ENCODE data around the gene P2RX6.

P2RX6 gene

DNA sequence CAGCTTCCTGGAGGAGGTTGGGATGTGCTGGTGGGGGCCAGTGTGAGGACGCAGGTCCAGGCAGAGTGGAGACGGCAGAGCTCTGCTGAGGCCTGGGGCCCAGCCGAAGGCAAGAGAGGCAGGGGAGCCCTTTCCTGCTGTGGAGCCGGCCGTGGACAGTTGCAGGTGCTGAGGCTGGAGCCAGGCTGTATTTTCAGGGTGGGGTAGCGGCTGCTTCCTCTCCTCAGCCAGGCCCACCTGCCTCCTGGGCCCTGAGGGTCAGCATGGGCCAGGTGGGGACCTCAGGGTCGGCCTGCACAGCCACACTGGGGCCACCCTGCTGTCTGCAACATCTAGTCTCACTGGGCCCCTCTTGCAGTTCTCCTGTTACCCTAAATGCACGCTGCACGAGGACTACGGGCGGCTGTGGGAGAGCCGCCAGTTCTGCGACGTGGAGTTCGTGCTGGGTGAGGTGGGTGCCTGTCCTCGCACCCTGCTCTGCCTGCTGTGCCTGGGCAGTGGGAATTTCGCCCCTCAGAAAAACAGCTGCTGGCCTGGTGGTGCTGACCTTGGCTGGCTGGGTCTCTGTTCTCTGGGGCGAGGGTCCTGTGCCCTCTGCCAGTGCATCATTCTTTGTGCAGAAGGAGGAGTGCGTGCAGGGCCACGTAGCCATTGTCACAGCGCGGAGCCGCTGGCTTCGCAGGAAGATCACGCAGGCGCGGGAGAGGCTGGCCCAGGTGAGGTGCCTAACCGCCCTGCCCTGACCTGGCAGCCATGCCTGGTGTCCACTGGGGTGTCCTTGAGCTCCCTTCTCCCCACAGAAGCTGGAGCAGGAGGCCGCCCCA is 21.4 kb upstream of the P2RX6 start:
- no peak overlapping the region for H3K4me3 Mint-ChIP-seq
- no peaks in the 10 kb centered on the region for H3K4me1 Mint-ChIP-seq
- no peaks in the 10 kb centered on the region for H3K27me3 Mint-ChIP-seq
- no peak for DNase-seq (ENCODE audit: low spot score in 2 of 2)
- no peaks in the 10 kb centered on the region for H3K9me3 Mint-ChIP-seq
- H3K36me3 Mint-ChIP-seq (ENCODE audit: insufficient read depth), result peaks cover 14% of the 10 kb centered on the region
- H3K27ac Mint-ChIP-seq (ENCODE audit: low read depth), result no peak overlapping the region
- no peak for ATAC-seq (replicated peaks; ENCODE audit: extremely low read depth, poor library complexity, severe bottlenecking)

- Mint-ChIP-seq H3K27ac (ENCODE audit: low read depth) (no peak overlapping the region), H3K4me3 (no peak overlapping the region), H3K36me3 (ENCODE audit: insufficient read depth) (peaks cover 14% of the 10 kb centered on the region), H3K4me1 (no peaks in the 10 kb centered on the region), H3K27me3 (no peaks in the 10 kb centered on the region), H3K9me3 (no peaks in the 10 kb centered on the region)
- DNase-seq (ENCODE audit: low spot score in 2 of 2), result no peak
- no peak for ATAC-seq (replicated peaks; ENCODE audit: extremely low read depth, poor library complexity, severe bottlenecking)
These were observed 20.6 kb upstream of the P2RX6 start for GRCh38 chr22:20994128-20994901.

- no peak overlapping the region for H3K27ac Mint-ChIP-seq (ENCODE audit: low read depth)
- no peaks in the 10 kb centered on the region for H3K9me3 Mint-ChIP-seq
- H3K4me3 Mint-ChIP-seq, result no peak overlapping the region
- H3K4me1 Mint-ChIP-seq, result no peaks in the 10 kb centered on the region
- H3K36me3 Mint-ChIP-seq (ENCODE audit: insufficient read depth), result peaks cover 14% of the 10 kb centered on the region
- H3K27me3 Mint-ChIP-seq, result no peaks in the 10 kb centered on the region
- ATAC-seq (replicated peaks; ENCODE audit: extremely low read depth, poor library complexity, severe bottlenecking) (no peak), DNase-seq (ENCODE audit: low spot score in 2 of 2) (no peak)
These were observed 20.1 kb upstream of the P2RX6 start for GRCh38 chr22:20994902-20995241.

GRCh38 chr22:20995329-20996030 is 19.5 kb upstream of the P2RX6 start:
- DNase-seq (ENCODE audit: low spot score in 2 of 2) (no peak), ATAC-seq (replicated peaks; ENCODE audit: extremely low read depth, poor library complexity, severe bottlenecking) (no peak)
- no peak overlapping the region for H3K27ac Mint-ChIP-seq (ENCODE audit: low read depth)
- no peaks in the 10 kb centered on the region for H3K27me3 Mint-ChIP-seq
- H3K36me3 Mint-ChIP-seq (ENCODE audit: insufficient read depth), result peaks cover 17% of the 10 kb centered on the region
- peaks cover 6% of the 10 kb centered on the region for H3K4me1 Mint-ChIP-seq
- H3K4me3 Mint-ChIP-seq, result no peak overlapping the region
- no peaks in the 10 kb centered on the region for H3K9me3 Mint-ChIP-seq

- no peak overlapping the region for H3K4me3 Mint-ChIP-seq
- no peaks in the 10 kb centered on the region for H3K27me3 Mint-ChIP-seq
- H3K9me3 Mint-ChIP-seq, result no peaks in the 10 kb centered on the region
- DNase-seq (ENCODE audit: low spot score in 2 of 2) (no peak), ATAC-seq (replicated peaks; ENCODE audit: extremely low read depth, poor library complexity, severe bottlenecking) (no peak)
- peaks cover 8% of the 10 kb centered on the region for H3K4me1 Mint-ChIP-seq
- H3K27ac Mint-ChIP-seq (ENCODE audit: low read depth), result peak overlapping the region; percentile 35
- peaks cover 18% of the 10 kb centered on the region for H3K36me3 Mint-ChIP-seq (ENCODE audit: insufficient read depth)
These were observed 18.9 kb upstream of the P2RX6 start for GRCh38 chr22:20996031-20996410.

- peak overlapping the region; percentile 35 for H3K27ac Mint-ChIP-seq (ENCODE audit: low read depth)
- no peak overlapping the region for H3K4me3 Mint-ChIP-seq
- no peak for ATAC-seq (replicated peaks; ENCODE audit: extremely low read depth, poor library complexity, severe bottlenecking)
These were observed 18.1 kb upstream of the P2RX6 start for GRCh38 chr22:20996598-20997535.

DNA sequence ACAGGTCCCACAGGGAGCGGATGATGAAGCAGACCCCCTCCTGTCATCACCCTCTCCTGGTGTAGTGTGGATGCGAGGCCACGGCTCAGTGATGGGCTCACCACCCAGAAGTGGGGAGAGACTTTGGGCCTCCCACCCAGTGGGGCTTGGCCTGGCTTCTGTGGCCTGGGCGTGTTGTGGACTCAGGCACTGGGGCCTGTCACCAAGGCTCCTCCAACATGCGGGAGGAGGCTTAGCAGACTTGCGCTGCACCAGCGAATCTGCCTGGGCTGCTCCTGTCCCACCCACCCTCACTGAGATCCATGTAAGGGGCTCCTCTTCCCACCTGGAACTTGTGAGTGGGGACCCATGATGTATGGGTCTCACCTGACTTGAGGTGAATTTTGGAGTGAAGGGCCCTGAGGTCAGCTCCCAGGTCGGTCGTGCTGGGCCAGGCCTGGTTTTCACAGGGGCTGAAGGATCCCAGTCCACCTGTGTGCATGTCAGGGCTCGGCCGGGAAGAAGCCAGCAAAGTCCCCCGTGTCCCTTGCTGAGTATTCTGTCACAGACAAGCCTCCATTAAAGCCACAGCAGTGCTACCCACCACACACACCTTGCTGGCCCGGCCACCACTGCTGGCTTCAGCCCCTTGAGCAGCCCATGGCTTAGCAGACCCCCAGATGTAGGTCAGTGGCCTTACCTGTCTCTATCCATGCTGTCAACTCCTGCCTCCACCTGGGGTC is 17.3 kb upstream of the P2RX6 start:
- peaks cover 30% of the 10 kb centered on the region for H3K36me3 Mint-ChIP-seq (ENCODE audit: insufficient read depth)
- no peak overlapping the region for H3K4me3 Mint-ChIP-seq
- H3K4me1 Mint-ChIP-seq, result peaks cover 21% of the 10 kb centered on the region
- ATAC-seq (replicated peaks; ENCODE audit: extremely low read depth, poor library complexity, severe bottlenecking), result no peak
- no peak overlapping the region for H3K27ac Mint-ChIP-seq (ENCODE audit: low read depth)
- DNase-seq (ENCODE audit: low spot score in 2 of 2), result no peak
- no peaks in the 10 kb centered on the region for H3K9me3 Mint-ChIP-seq
- no peaks in the 10 kb centered on the region for H3K27me3 Mint-ChIP-seq

More at GRCh38 chr22:20996598-20997535, 18.1 kb upstream of the P2RX6 start:
- DNase-seq (ENCODE audit: low spot score in 2 of 2), result no peak
- peaks cover 17% of the 10 kb centered on the region for H3K4me1 Mint-ChIP-seq
- no peaks in the 10 kb centered on the region for H3K9me3 Mint-ChIP-seq
- H3K27me3 Mint-ChIP-seq, result no peaks in the 10 kb centered on the region
- H3K36me3 Mint-ChIP-seq (ENCODE audit: insufficient read depth), result peaks cover 24% of the 10 kb centered on the region

DNA sequence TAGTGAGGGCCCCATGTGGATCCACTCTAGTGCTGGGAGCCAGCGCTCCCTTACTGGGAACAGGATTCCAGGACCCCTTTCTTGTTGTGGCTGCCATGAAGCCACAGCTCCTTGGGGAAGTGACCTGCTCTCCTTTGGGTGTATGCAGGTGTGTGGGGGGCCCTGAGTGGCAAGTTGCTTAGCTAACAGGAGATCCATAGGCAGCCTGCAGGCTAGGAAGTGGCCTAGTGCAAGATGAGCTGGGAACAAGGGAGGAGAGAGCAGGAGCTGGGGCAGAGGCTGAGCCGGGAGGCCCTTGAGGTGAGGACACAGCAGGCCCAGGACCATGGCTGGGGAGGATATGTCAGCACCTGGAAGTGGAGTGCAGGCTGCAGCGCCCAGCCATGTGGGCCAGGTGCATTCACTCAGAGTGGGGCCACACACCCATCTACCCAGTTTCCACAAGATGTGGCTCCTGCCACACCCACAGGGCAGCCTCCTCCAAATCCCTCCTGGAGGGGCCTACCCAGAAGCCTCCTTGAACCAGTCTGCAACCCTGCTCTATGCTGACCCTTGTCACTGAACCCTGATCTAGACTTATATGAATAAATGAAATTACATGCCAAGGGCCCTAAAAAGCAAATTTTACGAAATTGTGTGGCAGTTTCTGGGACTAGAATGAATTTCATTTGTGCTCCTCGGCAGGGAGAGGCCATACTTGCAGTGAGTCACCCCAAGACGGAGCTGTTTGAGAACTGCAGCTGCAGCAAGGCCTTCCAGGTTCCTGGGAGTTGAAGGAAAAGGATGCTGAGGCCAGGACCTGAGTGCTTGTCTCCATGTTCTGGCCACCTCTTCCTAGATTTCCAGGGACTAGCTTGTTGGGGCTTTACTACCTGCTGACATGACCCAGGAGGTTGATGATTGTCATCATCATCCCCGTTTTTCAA is 16.3 kb upstream of the P2RX6 start:
- Mint-ChIP-seq H3K4me1 (peaks cover 29% of the 10 kb centered on the region), H3K27me3 (no peaks in the 10 kb centered on the region), H3K36me3 (ENCODE audit: insufficient read depth) (peaks cover 33% of the 10 kb centered on the region), H3K9me3 (no peaks in the 10 kb centered on the region), H3K27ac (ENCODE audit: low read depth) (peak overlapping the region; percentile 25), H3K4me3 (no peak overlapping the region)
- no peak for DNase-seq (ENCODE audit: low spot score in 2 of 2)
- ATAC-seq (replicated peaks; ENCODE audit: extremely low read depth, poor library complexity, severe bottlenecking), result no peak

GRCh38 chr22:20999350-21000206 is 15.4 kb upstream of the P2RX6 start:
- ATAC-seq (replicated peaks; ENCODE audit: extremely low read depth, poor library complexity, severe bottlenecking) (no peak), DNase-seq (ENCODE audit: low spot score in 2 of 2) (no peak)
- no peaks in the 10 kb centered on the region for H3K9me3 Mint-ChIP-seq
- peaks cover 33% of the 10 kb centered on the region for H3K36me3 Mint-ChIP-seq (ENCODE audit: insufficient read depth)
- H3K4me1 Mint-ChIP-seq, result peaks cover 29% of the 10 kb centered on the region
- no peaks in the 10 kb centered on the region for H3K27me3 Mint-ChIP-seq
- H3K4me3 Mint-ChIP-seq, result peak overlapping the region; percentile 94
- H3K27ac Mint-ChIP-seq (ENCODE audit: low read depth), result peak overlapping the region; percentile 98

DNA sequence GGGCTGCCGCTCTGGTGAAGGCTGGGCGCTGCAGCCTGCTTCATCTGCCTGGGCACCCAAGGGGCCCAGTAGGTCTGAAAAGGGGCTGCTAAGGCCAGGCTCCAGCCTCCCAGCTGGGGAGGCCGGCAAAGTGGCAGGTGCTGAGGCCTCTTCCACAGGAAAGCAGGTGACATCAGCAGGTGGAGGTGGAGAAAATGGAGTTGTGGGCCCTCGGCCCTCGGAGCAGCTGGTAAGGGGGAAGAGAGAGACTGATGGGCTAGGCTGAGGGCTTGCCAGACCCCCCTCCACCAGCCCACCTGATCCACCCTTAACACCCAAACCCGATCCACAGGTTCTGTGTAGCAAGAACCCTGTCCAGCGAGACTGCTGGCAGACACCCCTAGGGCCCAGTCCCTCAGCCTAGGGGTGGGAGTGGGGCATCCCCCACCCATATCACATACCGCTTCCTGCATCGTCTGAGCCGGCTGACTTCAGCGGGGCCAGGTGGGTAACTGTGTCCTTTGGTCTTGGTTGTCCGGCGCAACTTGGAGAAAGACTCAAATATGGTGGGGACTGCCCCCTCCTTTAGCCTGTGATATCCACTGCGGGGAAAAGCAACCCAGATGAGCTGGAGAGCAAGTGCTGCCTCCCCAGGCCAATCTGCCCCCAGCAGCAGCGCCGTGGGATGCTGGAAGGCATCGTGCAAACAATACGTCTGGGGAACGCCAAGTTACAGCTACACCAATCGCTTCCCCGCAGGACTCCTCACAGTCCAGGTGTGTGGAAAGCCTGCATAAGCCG is 14.6 kb upstream of the P2RX6 start:
- no peaks in the 10 kb centered on the region for H3K27me3 Mint-ChIP-seq
- H3K4me1 Mint-ChIP-seq, result peaks cover 29% of the 10 kb centered on the region
- H3K9me3 Mint-ChIP-seq, result no peaks in the 10 kb centered on the region
- H3K36me3 Mint-ChIP-seq (ENCODE audit: insufficient read depth), result peaks cover 33% of the 10 kb centered on the region
- no peak for DNase-seq (ENCODE audit: low spot score in 2 of 2)
- ATAC-seq (replicated peaks; ENCODE audit: extremely low read depth, poor library complexity, severe bottlenecking), result no peak
- peak overlapping the region; percentile 94 for H3K4me3 Mint-ChIP-seq
- peak overlapping the region; percentile 98 for H3K27ac Mint-ChIP-seq (ENCODE audit: low read depth)
